Calu3 (cell line): Measurements from ENCODE around the gene PAX2. TPM values are rescaled to one million over a fixed set of nuclear protein-coding genes. Genes with fewer than 3 reads are reported as not detected.

ENCODE experiments used
- BruUV-seq: library from RNA; stranded (reverse); fragments of 400-500 nt; replicated peaks from 2 replicates; lab custom pipeline; 2021; lab: Mats Ljungman, UMichigan
- CTCF ChIA-PET: fragments of 300-600 bp; sonication (Branson Sonifier 250); formaldehyde crosslinking; loops from one replicate; lab custom pipeline; 2022; ENCODE audit warnings: antibody characterized with exemption; lab: Charles Lee
- DNase-seq: peaks from one replicate; pipeline ENCODE4 v3.0.0; 2022
- H3K27ac Mint-ChIP-seq: one replicate; pipeline ENCODE4 v1.8.0; 2022; ENCODE audit warnings: mixed read lengths; ENCODE audit not compliant: unreplicated experiment
- H3K27me3 Mint-ChIP-seq: one replicate; pipeline ENCODE4 v1.8.0; 2022; ENCODE audit warnings: mixed read lengths; ENCODE audit not compliant: unreplicated experiment
- H3K36me3 Mint-ChIP-seq: one replicate; pipeline ENCODE4 v1.8.0; 2022; ENCODE audit warnings: mild to moderate bottlenecking, moderate library complexity, mixed read lengths; ENCODE audit not compliant: insufficient read depth, unreplicated experiment
- H3K4me1 Mint-ChIP-seq: one replicate; pipeline ENCODE4 v1.8.0; 2022; ENCODE audit warnings: mild to moderate bottlenecking, low read depth, mixed read lengths; ENCODE audit not compliant: unreplicated experiment
- H3K4me3 Mint-ChIP-seq: one replicate; pipeline ENCODE4 v1.8.0; 2022; ENCODE audit warnings: mild to moderate bottlenecking, low read depth, moderate library complexity, mixed read lengths; ENCODE audit not compliant: unreplicated experiment
- H3K9me3 Mint-ChIP-seq: one replicate; pipeline ENCODE4 v1.8.0; 2022; ENCODE audit warnings: low read depth, mixed read lengths; ENCODE audit not compliant: unreplicated experiment
- intact Hi-C: fragments of 100-400 bp; cut with micrococcal nuclease; formaldehyde crosslinking; loops from one replicate; pipeline ENCODE4 v1.10.0; 2022; ENCODE audit not compliant: unreplicated experiment
- total RNA-seq: library from RNA; stranded (reverse); gene quantifications from 2 replicates; pipeline ENCODE4 v1.2.3, GENCODE V29; 2022
- TF ChIP-seq, protein P1 (sequence below): fragments of 200-600 bp; IDR thresholded peaks from one replicate; pipeline ENCODE4 v1.8.0; 2022; ENCODE audit warnings: antibody characterized with exemption; ENCODE audit not compliant: unreplicated experiment

PAX2 gene
- total RNA-seq, 1 experiment from 2014 or later = not detected

DNA sequence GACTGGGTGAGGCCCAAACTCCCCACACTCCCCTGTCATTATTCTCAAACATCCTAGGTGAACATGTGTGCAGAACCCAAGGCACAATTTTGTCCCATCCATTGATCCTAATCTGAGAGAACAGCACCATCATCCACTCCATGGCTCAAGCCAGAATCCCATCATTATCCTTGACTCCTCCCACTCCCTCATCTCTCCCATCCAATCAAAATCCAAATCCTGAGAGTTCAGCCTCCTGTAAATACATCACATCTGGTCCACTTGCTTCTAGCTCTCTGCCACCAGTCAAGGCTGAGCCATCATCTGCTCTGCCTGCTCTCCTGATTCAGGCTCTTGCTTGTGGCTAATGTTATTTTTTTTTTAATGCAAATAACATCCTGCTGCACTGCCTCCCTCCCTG is 91.5 kb downstream of the PAX2 start:
- intact Hi-C loops = no loop called here
- CTCF ChIA-PET = no interaction called here
- H3K4me1 Mint-ChIP-seq = no peaks in the 10 kb centered on the region
- H3K27ac Mint-ChIP-seq = no peak overlapping the region
- no peaks in the 10 kb centered on the region for H3K9me3 Mint-ChIP-seq
- no peak for DNase-seq
- no peaks in the 10 kb centered on the region for H3K27me3 Mint-ChIP-seq
- no peaks in the 10 kb centered on the region for H3K36me3 Mint-ChIP-seq
- BruUV-seq = no TSS peak
- no peak overlapping the region for H3K4me3 Mint-ChIP-seq
- TF ChIP-seq, protein P1, sequence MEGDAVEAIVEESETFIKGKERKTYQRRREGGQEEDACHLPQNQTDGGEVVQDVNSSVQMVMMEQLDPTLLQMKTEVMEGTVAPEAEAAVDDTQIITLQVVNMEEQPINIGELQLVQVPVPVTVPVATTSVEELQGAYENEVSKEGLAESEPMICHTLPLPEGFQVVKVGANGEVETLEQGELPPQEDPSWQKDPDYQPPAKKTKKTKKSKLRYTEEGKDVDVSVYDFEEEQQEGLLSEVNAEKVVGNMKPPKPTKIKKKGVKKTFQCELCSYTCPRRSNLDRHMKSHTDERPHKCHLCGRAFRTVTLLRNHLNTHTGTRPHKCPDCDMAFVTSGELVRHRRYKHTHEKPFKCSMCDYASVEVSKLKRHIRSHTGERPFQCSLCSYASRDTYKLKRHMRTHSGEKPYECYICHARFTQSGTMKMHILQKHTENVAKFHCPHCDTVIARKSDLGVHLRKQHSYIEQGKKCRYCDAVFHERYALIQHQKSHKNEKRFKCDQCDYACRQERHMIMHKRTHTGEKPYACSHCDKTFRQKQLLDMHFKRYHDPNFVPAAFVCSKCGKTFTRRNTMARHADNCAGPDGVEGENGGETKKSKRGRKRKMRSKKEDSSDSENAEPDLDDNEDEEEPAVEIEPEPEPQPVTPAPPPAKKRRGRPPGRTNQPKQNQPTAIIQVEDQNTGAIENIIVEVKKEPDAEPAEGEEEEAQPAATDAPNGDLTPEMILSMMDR = no peak

DNA sequence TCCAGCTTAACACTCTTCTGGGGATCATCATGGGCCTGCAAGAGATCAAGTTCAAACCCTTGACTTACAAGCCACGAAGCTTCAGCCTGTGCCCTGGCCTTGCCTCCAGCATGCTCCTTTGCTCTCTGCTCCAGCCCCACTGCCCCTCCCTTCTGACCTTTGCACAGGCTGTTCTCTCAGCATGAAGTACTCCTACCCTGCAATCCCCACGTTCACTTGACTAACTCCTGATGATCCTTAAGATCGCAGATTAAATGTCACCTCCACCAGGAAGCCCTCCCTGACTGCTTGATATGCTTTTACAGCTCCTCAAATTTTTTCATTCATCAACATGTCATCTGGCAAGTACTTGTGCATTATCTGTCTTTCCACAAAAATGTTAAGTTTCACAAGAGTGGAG is 91.9 kb downstream of the PAX2 start:
- no TSS peak for BruUV-seq

DNA sequence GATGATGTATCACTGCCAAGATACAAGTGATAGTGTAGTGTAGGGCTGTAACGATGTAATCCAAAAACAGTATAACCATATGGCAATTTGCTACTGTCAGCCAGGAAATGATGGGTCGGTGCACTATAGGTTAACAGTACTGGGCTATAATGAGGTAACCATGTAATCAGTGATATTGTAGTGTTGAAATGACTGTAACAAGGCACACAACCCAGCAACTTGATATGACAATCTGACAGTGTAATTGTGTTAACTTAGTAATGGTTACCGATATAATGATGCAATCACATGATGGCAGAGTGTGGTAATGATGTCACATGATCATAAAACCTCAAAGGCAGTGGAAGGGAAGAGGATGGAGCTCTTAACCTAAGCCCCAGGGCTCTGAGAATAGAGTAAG is 93.6 kb downstream of the PAX2 start:
- peaks cover 8% of the 10 kb centered on the region for H3K27me3 Mint-ChIP-seq
- no peaks in the 10 kb centered on the region for H3K4me1 Mint-ChIP-seq
- CTCF ChIA-PET = no interaction called here
- TF ChIP-seq, protein P1 = no peak
- no peaks in the 10 kb centered on the region for H3K36me3 Mint-ChIP-seq
- no peak for DNase-seq
- H3K27ac Mint-ChIP-seq = no peak overlapping the region
- no peaks in the 10 kb centered on the region for H3K9me3 Mint-ChIP-seq
- intact Hi-C loops = no loop called here
- H3K4me3 Mint-ChIP-seq = no peak overlapping the region
- no TSS peak for BruUV-seq

More for the DNA sequence above, 91.9 kb downstream of the PAX2 start:
- TF ChIP-seq, protein P1 = no peak
- Mint-ChIP-seq H3K27me3 (no peaks in the 10 kb centered on the region), H3K4me3 (no peak overlapping the region), H3K9me3 (no peaks in the 10 kb centered on the region), H3K36me3 (no peaks in the 10 kb centered on the region), H3K4me1 (no peaks in the 10 kb centered on the region), H3K27ac (no peak overlapping the region)
- intact Hi-C loops = no loop called here
- CTCF ChIA-PET = no interaction called here
- no peak for DNase-seq

DNA sequence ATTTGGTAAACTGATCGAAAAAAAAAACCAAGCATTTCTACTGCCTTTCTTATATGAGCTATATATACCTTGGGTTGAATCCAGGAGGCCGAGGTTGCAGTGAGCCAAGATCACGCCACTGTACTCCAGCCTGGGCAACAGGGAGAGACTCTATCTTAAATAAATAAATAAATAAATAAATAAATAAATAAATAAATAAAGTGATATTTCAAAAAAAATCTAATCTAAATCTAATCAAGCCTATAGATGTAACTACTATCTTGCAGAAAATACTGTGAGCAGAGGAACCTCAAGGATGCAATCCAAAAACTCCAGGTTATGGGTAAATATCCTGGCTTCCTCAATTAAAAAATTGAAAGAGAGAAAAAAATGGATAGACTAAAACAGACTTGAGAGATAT is 96.1 kb downstream of the PAX2 start:
- no peaks in the 10 kb centered on the region for H3K9me3 Mint-ChIP-seq
- H3K4me1 Mint-ChIP-seq = no peaks in the 10 kb centered on the region
- H3K27ac Mint-ChIP-seq = no peak overlapping the region
- BruUV-seq = no TSS peak
- TF ChIP-seq, protein P1 = no peak
- H3K36me3 Mint-ChIP-seq = no peaks in the 10 kb centered on the region
- H3K27me3 Mint-ChIP-seq = peaks cover 18% of the 10 kb centered on the region
- intact Hi-C loops = no loop called here
- no peak overlapping the region for H3K4me3 Mint-ChIP-seq
- DNase-seq = no peak
- CTCF ChIA-PET = no interaction called here
